ENCODE results near the gene NSD2.

NSD2 gene

DNA sequence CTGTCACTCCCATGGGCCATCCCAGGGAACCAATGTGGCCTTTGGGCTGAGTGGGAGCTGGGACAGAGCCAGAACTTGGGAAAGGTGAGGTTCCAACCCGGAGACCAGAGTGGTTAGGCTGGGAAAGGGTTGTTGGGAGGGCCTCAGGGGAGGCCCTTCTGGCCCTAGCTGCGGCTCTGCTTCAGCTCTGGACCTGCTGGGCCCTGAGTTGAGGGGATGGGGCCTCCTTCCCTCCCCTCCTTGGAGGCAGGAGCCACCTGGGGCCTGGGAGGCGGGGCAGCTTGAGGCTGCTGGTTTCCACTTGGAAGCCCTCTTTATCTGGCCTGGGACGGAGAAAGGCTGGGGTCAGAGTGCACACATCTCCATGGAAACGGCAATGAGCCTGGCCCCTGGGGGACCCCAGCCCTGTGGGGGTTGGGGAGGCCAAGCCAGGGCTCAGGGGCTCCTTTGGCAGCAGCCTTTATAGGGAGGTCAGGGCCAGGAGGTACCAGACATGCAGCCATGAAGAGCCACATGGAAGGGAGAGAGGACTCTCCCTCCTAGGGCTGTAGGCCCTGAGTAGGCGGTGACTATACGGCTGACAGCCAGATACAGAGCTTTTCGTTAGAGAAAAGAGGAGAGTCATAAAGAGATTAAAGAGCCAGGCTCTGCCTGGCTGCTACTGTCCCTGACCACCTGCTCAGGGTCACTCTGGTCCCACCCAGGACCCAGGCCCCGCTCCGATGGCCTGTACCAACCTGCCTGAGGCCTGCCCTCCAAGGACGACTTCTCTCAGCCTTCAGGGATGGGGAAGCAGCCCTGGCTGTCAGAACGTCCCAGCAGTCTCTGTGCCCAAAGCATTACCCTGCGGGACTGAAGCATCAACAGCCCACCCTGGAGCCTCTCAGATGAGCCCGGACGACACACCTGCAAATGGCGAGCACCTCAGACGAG is 6.9 kb upstream of the NSD2 start:
- no peak for DNase-seq (ENCODE audit: low read depth)

DNA sequence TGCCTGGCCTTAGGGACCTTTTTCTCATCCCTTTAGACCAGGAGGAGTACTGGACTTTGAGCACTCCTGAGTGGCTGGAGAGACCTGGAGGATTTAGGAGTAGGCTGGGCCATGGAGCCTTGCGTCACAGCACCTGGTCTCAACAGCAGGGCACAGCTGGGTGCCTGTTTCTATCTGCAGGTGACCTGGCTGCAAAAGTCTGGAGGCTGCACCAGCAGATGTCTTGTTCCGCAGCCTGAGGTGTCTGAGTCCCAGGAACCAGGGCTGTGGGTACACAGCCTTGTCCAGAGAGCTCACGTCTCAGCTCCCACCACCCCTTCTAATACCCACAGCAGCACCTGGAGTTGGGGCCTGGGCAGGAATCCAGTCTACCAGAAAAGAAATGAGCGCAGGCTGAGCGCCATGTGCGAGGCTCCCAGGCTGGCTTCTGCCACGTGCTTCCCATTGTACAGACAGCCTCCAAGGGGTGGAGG is 5.0 kb upstream of the NSD2 start:
- no peak for DNase-seq (ENCODE audit: low read depth)

DNA sequence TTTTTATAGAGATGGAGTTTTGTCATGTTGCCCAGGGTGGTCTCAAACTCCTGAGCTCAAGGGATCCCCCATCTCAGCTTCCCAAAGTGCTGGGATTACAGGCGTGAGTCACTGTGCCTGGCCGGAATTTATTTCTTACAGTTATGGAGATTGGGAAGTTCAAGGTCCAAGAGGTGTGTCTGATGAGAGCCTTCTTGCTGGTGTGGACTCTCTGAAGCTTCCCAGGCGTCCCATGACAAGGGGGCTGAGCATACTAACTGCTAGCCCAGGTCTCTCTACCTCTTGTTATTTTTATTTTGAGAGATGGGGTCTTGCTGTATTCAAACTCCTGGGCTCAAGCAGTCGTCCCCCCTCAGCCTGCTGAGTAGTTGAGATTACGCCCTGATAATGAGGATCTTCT is 2.9 kb upstream of the NSD2 start:
- DNase-seq (ENCODE audit: low read depth): no peak

DNA sequence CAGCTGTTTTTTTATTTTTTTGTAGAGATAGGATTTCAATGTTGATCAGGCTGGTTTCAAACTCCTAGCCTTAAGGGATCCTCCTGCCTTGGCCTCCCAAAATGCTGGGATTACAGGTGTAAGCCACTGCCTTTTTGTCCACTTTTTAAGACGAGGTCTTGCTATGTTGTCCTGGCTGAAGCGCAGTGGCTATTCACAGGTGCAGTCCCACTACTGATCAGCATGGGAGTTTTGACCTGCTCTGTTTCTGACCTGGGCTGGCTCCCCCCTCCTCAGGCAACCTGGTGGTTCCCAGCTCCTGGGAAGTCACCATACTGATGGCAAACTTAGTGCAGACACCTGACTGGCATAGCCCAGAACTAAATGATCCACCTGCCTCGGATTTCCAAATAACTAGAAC is 2.3 kb upstream of the NSD2 start:
- no peak for DNase-seq (ENCODE audit: low read depth)

DNA sequence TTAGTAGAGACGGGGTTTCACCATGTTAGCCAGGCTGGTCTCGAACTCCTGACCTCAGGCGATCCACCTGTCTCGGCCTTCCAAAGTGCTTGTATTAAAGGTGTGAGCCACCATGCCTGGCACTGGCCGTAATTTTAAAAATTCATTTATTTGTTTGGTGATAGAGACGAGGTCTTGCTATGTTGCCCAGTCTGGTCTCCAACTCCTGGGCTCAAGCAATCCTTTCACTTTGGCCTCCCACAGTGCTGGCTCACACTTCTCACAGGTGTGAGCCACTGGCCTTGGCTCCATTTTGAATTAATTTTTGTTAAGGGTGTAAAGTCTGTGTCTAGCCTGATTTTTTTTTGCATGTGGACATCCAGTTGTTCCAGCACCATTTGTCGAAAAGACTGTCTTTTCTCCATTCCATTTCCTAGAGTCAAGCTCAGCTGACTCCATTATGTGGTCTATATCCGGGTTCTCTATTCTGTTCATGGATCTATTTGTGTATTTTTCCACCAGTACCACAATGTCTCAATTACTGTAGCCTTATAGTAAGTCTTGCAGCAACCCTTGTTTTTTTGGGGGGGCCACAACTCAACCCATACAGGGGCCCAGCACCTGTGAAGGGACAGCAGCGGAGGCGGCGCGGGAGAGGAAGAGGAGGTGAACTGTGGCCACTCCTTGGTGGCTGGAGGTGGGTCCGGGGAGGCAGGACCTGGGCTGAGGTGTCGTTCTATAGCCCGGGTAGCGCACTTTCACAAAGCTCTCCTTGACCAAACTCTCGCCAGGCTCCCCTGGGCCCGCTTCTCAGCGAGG is 1.5 kb upstream of the NSD2 start:
- DNase-seq (ENCODE audit: low read depth): no peak

DNA sequence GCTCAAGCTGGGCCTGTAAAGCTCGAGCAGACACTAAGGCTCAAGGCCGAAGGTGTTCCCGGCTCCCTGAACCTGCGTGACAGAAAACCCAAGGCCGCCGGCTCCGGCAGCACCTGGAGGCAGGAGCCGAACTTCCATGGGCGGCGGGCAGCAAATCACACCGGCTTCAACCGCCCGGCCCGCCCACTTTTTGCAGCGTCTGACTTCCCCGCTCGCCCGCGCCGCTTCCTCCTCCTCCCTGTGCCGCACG is 940 bp upstream of the NSD2 start:
- DNase-seq (ENCODE audit: low read depth): peak; percentile 58

DNA sequence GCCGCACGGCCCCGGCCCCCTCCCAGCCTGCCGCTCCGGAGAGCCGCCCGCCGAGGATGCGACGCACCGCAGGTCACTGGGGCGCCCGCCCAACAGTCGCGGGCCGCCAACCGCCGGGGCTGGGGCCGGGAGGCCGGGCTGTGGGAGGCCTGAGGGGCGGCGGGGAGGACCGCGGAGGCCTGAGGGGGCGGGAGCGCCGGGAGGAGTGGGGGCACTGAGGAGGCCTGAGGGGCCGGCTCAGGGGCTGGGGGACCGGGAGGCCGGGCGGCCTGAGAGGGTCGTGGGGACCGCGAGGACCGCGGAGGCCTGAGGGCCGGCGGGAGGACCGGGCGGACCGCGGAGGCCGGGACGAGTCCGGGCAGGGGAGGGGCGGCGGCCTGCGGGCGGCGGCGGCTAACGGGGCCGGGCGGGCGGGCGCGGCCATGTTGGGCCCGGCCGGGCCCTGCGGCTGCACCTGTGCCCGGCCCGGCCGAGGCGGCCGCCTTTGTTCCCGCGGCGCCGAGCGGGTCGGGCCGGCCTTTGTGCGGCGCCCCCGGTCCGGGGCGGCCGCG is 353 bp downstream of the NSD2 start:
- DNase-seq (ENCODE audit: low read depth): no peak

DNA sequence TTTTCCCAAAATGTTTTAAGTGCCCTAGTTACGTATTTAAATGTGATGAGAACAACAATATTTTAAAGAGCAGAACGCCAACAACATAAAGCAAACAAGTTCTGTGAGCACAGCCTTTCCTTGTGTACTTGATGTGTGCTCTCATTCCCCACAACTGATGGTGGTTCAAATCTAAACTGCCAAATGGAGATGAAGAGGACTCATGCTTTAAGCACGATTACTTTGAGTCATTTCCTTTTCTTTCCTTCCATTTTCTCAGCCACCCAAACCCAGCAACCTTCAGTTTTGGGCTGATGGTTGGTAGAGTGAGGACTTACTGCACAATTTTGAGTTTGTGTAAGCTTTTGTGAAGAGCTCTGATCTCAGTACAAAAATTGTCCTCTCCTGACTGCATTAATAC is 1.7 kb downstream of the NSD2 start:
- DNase-seq (ENCODE audit: low read depth): peak; percentile 62

DNA sequence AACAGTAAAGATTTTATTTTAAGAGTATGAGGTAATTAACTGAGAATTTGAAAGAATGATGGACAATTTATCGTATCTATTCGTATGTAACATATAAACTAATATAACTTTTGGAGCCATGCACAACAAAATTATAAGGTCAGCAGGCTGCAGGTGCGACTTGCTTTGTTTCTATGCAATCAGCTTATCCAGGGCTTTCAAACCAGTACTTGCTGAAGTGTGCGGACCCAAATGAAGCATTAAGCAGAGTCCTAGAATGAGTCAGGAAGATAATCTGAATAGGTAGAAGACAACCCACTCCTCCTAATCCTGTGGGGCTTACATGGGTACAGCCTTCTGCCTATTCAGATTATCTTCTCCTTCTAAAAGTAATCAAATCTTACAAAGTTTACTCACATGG is 2.1 kb downstream of the NSD2 start:
- DNase-seq (ENCODE audit: low read depth): no peak

DNA sequence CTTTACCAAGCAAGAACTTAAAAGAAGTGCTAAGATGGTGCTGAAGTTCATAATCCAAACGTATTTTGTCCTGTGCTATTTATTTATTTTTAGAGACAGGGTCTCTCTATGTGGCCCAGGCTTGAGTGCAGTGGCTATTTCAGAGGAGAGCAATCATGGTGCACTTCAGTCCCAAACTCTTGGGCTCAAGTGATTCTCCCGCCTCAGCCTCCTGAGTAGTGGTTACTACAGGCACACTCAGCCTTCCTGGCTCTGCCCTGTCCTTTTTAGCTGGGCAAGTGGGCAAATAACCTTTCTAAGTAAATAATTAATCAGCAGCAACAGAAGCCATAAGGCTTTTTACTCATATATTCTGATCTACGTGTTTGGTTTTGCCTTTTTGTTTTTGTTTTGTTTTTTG is 2.6 kb downstream of the NSD2 start:
- DNase-seq (ENCODE audit: low read depth): no peak

DNA sequence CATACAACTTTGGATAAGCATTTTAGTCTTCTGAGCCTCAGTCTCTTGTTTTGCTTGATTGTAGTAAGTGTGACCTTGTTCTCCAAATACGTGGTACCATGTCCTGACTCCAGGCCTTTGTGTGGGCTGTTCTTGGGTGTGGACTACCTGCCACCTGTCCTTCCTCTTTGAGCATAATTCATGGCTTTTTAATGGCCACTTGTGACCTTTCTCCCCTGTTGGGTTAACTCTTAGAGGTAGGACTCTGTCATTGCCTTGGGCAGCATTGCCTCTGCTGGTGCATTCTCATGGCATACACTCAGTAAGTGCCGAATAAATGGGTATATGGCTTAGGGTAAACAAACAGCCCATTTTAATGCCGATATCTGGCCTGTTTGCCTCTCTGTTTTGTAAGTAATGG is 3.0 kb downstream of the NSD2 start:
- DNase-seq (ENCODE audit: low read depth): no peak

DNA sequence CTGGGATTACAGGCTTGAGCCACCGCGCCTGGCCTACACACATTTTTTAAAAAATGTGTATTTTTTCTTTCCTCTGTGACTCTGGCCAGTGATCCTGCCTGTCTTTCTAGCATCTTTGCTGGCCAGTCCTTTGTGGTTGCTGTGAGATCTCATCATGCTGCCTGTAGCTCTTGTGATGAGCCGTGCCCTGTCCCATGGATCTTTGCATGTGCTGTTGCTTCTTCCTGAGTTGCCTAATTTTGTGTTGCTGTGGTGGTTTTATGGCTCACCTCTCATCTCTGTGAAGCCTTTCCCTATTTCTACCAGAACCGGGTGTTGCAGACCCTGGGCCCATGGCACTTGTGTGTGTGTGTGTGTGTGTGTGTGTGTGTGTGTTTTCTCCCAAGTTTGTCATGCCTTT is 8.3 kb downstream of the NSD2 start:
- DNase-seq (ENCODE audit: low read depth): no peak

DNA sequence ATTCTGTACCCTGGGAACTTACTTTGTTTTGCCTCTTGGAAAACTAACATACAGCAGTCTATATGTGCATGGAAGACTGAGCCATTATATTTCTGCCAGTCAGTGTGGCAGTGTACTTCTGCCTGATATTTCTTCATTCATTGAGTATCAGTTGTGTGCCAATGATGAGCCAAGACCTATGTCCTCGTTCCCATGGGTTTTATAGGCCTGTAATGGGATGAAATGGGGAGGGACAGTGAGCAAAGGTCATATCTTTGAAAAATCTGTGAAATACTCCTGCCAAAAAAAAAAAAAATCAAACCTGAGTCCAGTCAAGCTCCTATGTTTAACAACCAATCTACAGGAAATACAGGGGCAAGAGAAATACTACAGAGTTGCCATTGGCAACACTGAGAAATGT is 9.1 kb downstream of the NSD2 start:
- DNase-seq (ENCODE audit: low read depth): no peak

DNA sequence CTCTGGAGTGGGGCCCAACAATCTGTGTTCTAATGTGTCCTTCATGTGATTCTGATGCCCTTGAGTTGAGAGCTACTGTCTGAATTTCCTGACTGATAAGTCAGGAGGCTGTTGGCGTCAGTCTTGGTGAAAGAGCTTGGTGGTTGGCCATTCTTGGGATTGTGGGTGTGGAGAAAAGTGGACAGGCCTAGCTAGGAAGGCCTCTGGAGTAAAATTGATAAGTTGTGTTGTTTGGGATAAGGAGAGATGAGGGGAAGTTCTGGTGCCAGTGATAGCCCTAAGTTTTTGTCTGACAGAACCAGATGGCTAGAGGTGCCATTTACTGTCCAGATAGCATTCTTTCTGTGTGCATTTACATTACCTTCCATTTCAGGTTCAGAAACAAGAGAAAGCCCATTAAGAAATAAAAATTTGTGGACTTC is 11.7 kb downstream of the NSD2 start:
- DNase-seq (ENCODE audit: low read depth): no peak

DNA sequence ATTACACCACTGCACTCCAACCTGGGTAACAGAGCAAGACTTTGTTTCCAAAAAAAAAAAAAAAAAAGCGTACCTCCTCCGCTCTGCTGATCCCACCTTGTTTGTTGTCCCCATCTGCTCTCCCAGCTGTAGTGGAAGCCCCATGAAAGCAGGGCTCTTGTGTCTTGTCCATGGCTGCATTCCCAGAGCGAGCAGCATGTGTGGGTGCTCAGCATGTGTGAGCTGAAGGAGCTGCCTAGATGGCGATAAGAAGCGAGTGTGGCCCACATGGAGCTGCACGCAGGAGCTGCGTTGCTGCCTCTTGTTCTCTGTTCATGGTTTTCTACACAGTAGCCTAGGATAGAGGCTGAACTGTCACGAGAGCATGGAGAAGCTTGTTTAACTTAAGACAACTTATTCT is 12.4 kb downstream of the NSD2 start:
- DNase-seq (ENCODE audit: low read depth): no peak

DNA sequence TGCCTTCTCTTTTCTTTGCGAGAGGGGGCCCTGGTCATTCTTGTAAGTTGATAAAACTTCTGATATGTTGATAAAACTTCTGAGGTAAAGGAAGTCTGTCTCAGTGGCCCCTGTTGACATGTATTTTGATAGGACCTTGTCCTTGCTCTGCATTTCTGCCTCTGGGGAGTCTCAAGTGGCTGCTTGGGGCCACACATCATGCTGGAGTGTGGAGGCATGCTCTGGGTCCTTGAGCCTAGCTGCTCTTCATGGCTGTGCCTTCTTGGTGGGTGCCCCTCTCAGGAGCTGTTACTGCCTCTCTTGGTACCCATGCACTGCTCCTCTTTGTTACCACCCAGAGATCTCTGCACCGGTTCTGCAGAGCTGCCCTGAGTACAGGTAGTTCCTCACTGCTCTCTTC is 14.2 kb downstream of the NSD2 start:
- DNase-seq (ENCODE audit: low read depth): no peak

DNA sequence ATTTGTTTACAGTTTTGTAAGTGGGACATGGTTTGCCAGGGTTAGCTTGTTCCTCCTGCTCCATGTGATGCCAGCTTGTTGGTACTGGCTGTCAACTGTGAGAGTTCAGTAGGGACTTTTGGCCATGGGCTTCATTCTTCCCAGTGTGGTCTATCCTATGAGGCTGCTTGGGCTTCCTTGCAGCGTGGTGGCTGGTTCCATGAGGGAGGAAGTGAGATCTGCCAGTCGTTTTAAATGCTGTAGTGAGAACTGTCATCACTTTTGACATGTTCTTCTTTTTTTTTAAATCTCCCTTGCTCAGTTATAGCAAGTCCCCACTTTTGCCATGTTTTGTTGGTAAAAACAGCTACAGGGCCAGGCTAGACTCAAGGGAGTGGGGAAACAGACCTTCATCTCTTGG is 15.9 kb downstream of the NSD2 start:
- DNase-seq (ENCODE audit: low read depth): no peak

DNA sequence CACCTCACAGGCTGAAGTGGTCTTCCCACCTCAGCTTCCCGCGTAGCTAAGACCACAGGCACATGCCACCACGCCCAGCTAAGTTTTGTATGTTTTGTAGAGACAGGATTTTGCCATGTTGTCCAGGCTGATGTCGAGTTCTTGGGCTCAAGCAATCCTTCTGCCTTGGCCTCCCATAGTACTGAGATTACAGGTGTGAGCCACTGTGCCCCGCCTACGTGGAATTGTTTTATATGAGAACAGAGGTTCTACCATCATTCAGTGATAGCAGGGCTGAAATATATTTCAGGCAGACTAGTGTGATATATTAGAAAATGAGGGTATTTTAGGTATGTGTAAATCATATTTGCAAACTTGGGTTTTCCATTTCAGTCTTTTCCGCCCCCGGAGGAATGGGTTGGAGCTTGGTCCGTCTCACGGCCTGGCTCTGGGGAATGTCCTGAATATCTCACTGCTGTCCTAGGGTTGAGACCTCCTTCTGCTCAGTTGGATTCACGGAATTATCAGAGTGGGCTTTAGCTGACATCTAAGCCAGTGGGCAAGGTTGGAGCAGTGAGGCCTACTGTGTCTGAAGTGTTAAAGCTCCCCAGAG is 19.9 kb downstream of the NSD2 start:
- DNase-seq (ENCODE audit: low read depth): no peak

DNA sequence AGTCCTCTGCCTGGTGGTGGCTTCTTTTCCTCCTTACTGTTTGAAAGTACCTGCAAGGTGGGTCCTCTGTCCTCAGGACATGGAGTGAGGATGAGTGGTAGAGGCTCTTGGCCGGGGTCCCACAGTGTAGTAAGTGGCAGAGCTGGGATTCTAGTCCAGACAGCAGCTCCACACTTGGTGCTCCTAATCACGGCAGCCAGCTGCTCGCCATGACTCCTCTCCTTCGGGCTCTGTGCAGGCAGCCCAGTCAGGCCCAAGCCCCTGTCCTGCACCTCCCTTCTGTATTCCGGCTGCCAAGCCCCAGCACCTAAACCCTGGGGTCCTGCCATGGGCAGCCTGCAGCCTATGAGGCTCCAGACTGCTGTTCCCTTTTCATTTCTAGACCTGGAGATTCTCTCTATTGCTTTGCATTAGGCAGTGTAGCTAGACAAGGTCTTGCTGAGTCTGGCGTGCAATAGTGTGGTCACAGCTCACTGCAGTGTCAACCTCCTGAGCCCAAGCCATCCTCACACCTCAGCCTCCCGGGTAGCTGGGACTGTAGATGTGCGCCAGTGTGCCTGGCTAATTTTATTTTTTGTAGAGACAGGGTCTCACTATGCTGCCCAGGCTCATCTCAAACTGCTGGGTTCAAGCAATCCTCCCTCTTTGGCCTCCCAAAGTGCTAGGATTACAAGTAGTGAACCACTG is 24.9 kb downstream of the NSD2 start:
- DNase-seq (ENCODE audit: low read depth): no peak

DNA sequence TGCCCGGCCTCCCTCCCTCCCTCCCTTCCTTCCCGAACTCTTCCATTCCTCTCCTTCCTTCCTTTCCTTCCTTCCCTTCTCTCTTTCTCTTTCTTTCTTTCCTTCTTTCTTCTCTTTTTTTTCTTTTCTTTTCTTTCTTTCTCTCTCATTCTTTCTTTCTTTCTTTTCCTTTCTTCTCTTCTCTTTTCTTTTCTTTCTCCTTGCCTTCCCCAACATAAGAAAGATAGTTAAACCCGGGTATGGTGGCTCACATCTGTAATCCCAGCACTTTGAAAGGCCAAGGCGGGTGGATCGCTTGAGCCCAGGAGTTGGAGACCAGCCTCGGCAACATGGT is 25.4 kb downstream of the NSD2 start:
- DNase-seq (ENCODE audit: low read depth): no peak

DNA sequence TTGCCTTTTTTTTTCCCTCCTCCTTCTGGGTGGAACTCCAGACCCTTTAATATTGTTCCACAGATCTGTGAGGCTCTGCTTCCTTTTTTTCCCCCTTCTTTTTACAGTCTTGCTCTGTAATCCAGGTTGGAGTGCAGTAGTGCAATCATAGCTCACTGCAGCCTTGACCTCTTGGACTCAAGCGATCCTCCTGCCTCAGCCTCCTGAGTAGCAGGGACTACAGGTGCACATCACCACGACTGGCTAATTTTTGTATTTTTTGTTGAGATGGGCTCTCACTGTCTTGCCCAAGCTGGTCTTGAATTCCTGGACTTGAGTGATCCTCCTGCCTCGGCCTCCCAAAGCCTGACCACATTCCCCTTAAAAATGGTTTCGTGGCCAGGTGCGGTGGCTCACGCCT is 26.8 kb downstream of the NSD2 start:
- DNase-seq (ENCODE audit: low read depth): no peak

DNA sequence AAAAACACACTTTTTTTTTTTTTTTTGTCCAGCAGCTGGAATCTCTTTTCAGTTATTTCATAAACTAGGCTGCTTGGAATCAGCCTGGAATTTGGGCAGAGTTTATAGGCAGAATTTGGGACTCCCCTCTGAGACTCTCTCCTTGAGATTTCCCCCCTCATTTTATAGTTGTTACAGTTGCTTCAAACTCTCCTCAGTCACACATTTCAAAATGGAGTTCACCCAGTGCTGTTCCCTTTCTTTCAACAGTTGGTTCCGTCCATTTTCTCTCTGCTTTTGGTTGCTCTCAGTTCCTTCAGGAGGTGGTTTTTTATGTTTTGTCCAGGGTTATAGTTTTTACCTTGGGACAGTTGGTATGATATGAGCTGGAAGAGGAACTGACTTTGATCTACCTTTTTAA is 27.5 kb downstream of the NSD2 start:
- DNase-seq (ENCODE audit: low read depth): no peak

Data from stromal cell of bone marrow (primary cell).